Hepatic stellate cell (primary cell): ENCODE results near the gene SSH2.
"Not testable (repeated sequence)": the region's sequence is repeated elsewhere in the genome, so short reads cannot be mapped to it uniquely, and the experiment has no call there.

Source experiments
- DNase-seq: peaks from one replicate; pipeline ENCODE4 v3.0.0; 2011; ENCODE audit warnings: low spot score

SSH2 gene

DNA sequence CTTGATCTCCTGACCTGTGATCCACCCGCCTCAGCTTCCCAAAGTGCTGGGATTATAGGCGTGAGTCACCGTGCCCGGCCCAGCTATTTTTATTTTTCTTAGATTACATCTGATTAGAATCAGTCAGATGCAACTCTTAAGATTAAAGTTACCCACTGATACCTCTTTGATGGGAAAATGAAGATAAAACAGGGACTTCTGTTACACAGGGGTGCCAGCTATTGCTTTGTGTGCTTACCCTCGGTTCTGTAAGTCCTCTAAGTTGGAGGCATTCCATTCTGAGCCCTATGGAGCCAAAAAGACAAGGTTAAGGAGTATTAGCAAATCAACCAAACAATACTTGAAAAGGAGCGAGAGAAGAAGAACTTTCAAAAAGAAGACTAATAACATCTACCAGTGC is 274.7 kb downstream of the SSH2 start:
- DNase-seq = no peak

GRCh38 chr17:29653995-29654714 is 275.9 kb downstream of the SSH2 start:
- DNase-seq = no peak

DNA sequence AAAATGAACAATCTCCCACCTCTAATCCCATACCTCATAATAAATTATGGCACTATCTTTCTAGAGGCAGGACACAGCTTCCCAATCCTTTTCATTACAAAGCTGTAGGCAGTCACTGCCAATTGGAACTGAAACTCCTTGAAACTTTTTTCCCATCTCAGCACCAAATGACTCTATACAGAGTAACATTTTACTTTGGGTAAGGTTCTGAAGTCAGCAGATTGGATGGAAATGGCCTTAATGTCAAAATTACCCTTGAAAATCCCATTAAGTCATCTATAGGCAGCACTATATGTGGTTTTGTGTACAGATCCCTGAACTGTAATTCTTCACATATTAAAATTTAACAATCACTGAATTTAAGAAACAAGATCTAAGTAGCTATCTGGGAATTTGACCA is 277.1 kb downstream of the SSH2 start:
- DNase-seq = no peak

- DNase-seq = not testable (repeated sequence)
Measured at GRCh38 chr17:29651913-29652312, 278.1 kb downstream of the SSH2 start.

DNA sequence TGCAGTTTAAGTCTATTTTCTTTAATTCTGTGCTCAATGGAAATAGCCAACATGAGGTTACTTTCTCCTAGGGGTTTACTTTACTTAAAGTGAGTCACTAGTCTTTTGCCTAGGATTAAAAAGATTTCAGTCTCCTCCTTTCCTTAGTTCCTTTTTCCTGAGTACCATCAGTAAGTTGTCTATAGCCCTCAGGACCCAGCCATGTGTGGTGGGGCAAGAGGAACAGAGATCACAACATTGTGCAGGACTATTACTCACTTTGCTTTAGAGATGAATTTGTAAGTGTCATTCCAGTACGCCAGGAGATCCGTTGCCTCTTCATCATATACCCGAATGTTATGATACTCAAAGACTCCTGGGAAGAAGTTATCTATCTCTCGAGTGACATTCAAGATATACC is 279.6 kb downstream of the SSH2 start:
- no peak for DNase-seq

GRCh38 chr17:29649359-29649758 is 280.7 kb downstream of the SSH2 start:
- DNase-seq = no peak

DNA sequence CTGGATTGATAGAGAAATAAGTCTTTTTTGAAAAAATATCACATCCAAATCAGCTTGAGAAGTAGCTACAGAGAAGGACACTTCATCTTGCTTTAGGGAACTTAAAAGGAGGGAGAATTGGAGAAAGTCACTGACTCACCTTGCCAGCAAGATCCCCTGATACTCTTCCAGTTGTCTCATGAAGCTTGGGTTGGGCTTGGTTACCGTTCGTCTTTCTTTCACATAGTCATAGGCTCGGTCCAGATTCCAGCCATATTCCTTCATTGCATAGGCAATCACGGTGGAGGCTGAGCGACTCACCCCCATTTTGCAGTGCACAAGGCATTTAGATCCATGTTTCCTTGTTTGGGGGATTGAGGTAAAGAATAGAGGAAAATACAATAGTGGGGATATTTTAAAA is 282.0 kb downstream of the SSH2 start:
- no peak for DNase-seq

DNA sequence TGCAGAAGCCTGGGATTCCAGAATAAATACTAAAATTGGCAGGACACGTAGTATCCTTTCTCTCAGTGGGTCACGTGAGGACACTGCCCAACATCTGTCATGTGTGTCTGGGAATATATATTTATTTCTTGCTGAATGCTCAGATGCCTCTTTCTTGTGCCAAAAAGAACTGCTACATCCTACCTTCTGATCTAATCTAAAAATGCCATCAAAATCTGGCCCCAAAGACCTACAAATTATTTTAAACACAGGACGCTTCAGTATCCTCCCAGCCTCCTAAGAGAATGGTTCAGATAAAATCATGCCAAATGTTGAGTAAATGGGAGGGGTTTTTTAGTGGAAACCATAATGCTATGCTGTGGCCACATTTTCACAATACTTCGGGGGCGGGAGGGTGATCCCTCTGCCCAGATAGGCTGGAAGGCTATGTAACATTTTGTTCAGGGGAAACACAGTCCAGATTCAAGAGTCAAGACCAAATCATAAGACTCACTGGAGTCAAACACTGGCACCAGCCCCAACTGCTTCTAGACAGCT is 284.4 kb downstream of the SSH2 start:
- DNase-seq = no peak

DNA sequence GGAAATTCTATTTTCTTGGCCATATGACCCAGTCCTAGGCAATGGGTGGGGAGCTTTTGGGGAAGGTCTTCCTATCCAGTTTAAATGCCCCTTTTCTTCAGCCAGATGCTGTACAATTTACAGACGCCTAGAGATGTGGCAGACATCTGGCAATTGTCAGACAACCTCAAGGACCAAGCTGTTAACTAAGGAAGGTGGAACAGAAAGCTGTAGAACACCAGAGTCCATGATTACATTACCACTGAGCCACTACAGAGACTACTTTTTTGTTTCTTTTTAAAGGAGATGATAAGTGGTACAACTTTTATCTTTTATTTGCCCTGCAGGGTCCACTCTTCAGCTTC is 286.2 kb downstream of the SSH2 start:
- DNase-seq = no peak

GRCh38 chr17:29642171-29642611 is 287.8 kb downstream of the SSH2 start:
- DNase-seq = no peak

GRCh38 chr17:29640981-29641642 is 288.9 kb downstream of the SSH2 start:
- DNase-seq = no peak

DNA sequence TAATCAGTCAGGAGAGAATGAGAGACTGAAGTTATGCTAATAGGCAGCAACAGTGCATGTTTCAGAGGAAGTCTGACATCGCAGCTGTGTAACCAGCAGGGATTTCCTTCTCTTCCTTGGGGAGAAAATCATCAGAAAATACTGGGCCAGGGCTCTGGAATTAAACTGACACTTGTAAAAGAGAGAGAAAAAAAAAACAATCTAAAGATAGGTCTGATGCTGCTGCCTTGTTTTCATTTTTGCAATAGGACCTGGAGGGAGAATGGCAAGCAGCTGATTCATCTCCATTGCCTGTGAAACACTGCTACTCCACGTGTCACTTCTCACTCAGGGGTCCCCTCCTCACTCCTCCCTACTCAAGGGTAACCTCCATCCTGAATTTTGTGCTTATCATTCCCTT is 289.6 kb downstream of the SSH2 start:
- DNase-seq = peak; percentile 52

GRCh38 chr17:29633886-29634285 is 296.1 kb downstream of the SSH2 start:
- no peak for DNase-seq

DNA sequence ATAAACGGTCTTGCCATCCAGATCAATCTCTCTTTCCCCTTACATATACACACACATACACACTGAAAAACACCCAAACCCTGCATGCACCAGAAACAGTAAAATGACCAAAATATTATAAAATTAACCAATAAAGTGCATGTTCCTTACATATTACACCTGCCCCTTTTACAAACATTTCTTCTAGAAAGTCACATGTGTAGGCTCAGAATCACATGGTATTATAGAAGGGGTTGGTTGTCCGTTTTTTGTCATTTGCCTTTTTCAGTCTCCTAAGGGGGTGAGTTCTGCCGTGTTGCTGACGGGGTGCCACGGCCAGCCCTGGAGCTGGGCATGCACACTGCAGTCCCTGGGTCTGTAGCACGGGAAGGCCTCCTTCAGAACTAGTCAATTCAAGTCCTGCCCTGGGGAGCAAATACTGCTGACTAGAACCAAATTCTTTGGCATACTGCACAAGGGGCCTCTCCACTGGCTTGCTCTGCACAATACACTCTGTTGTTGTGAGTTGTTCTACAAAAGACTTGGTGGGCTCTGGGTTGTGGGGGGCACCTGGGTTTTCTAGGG is 299.3 kb downstream of the SSH2 start:
- DNase-seq = no peak

- DNase-seq = no peak
Measured at GRCh38 chr17:29629839-29630238, 300.2 kb downstream of the SSH2 start.

- DNase-seq = no peak
Measured at GRCh38 chr17:29628644-29629043, 301.4 kb downstream of the SSH2 start.

DNA sequence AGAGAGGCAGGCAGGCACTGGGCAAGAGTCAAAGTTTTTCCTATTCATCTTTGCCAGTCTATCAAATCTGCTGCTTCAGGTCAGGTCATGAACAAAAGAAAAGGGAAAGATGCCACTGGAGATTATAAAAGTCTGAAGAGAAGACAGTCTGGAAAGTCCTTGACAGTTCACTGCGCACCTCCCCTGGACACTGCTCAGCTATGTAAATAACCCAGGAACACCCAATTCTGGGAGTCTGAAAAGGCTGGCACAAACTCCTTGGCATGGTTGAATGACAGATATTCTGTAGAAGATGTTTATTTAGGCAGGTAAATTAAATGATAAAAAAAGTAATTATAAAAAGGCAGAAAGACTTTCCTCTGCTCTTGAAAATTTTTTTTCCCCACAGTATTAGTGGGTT is 302.1 kb downstream of the SSH2 start:
- no peak for DNase-seq

DNA sequence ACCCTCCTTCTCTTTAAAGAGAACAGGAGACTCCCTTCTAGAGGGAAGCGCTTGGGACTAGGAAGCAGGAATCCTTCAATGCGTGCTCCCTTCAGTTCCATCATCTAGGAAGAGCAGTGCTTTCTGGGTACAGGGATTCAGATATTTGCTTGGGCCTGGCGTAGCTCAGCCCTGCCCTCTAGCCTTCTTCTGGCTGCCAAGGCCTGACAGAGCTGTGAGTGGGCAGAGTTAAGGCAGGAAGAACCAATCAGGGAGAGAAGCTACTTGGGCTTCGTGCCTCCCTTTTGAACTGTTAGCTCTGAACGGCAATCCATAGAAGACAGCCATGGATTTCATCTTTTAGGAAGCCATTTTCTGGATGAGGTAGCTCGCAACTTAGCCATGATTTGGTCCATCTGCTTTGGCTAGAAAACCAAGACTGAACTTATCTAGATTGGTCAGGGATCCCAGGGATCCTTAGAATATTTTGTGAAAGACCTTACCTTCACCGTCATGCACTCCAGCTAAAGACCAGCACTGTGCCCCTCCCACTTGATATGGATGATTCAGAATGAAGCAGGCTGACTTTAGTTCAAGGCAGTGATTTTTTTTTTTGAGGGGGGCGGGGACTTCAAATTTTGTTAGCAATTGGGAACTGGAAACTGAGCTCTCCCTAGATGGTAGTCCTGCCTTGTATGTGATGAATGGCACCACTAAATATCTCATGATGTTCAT is 304.8 kb downstream of the SSH2 start:
- DNase-seq = no peak

GRCh38 chr17:29624586-29624985 is 305.4 kb downstream of the SSH2 start:
- no peak for DNase-seq

- DNase-seq = no peak
Measured at GRCh38 chr17:29623283-29623647, 306.8 kb downstream of the SSH2 start.

GRCh38 chr17:29622337-29623282 is 307.4 kb downstream of the SSH2 start, which contains the start of gene CORO6:
Gene CORO6, minus strand, starts transcription at chr17:29622912. Its CDS starts 1,491 bp downstream, at chr17:29621421.
- peak; percentile 76 for DNase-seq
